HepG2 (cell line): Measurements from ENCODE around the gene LRRC43. TPM values are rescaled to one million over a fixed set of nuclear protein-coding genes. Genes with fewer than 3 reads are reported as not detected.

Experiments used
- ATAC-seq: fragments of 200-7000 bp; cut with Tn5 transposase; 3 replicates; pipeline ENCODE4 v1.9.1; 2020; ENCODE audit warnings: mild to moderate bottlenecking, moderate library complexity
- BruUV-seq: library from RNA; stranded (reverse); fragments of 400-500 nt; replicated peaks from 2 replicates; lab custom pipeline; 2021; lab: Mats Ljungman, UMichigan
- CTCF ChIA-PET: fragments of 300-600 bp; formaldehyde crosslinking; extraction: SDS; loops from one replicate; lab custom pipeline; 2021; ENCODE audit warnings: low total read pairs, inconsistent platforms, low intra/inter-chr PET ratio; lab: Yijun Ruan, JAX
- POLR2A ChIA-PET: fragments of 350-600 bp; sonication (Branson Sonifier 250); formaldehyde crosslinking; loops from one replicate; lab custom pipeline; 2020; ENCODE audit warnings: antibody characterized with exemption, inconsistent platforms; lab: Yijun Ruan, JAX
- DNase-seq: peaks from one replicate; pipeline ENCODE4 v3.0.0-alpha.2; 2015; ENCODE audit warnings: low spot score
- FAIRE-seq: peaks from 3 replicates; lab custom pipeline; 2011; peaks lifted over from hg19 to GRCh38; lab: Jason Lieb, UNC
- H2AFZ ChIP-seq: one replicate; pipeline ENCODE4 v1.6.1; 2011; ENCODE audit warnings: low read length, inconsistent platforms
- H3K27ac ChIP-seq: fragments of 300-600 bp; 3 replicates; pipeline ENCODE4 v1.8.0; 2011; ENCODE audit warnings: mixed run types, mild to moderate bottlenecking, mixed read lengths, low read length, inconsistent platforms; ENCODE audit not compliant: insufficient read depth; ENCODE audit errors: extremely low read length
- H3K27me3 ChIP-seq, 2 experiments: fragments of 200-600 bp in 1 of 2; 2 replicates in 1 of 2; 3 replicates in 1 of 2; pipeline versions ENCODE4 v1.6.0 to v1.8.0; 2011; ENCODE audit warnings: low read length in 2 of 2, mild to moderate bottlenecking in 2 of 2, moderate library complexity in 2 of 2, inconsistent platforms in 1 of 2; ENCODE audit not compliant: insufficient read depth in 2 of 2, control insufficient read depth in 1 of 2
- H3K36me3 ChIP-seq, 2 experiments: fragments of 200-600 bp in 1 of 2; replicated peaks in 1 of 2; 2 replicates in 1 of 2; 3 replicates in 1 of 2; pipeline versions ENCODE4 v1.5.1 to v1.8.0; 2011; ENCODE audit warnings: low read length in 2 of 2, inconsistent platforms in 1 of 2; ENCODE audit not compliant: insufficient read depth in 2 of 2, control insufficient read depth in 1 of 2
- H3K4me1 ChIP-seq: 2 replicates; pipeline ENCODE4 v1.5.1; 2012; ENCODE audit warnings: low read length, inconsistent platforms; ENCODE audit not compliant: insufficient read depth
- H3K4me2 ChIP-seq: 2 replicates; pipeline ENCODE4 v1.6.0; 2011; ENCODE audit warnings: low read depth, low read length, inconsistent platforms
- H3K4me3 ChIP-seq, 3 experiments: fragments of 200-600 bp in 1 of 3; sonication (generic), shearing (Covaris generic) in 1 of 3; replicated peaks in 1 of 3; 2 replicates each; pipeline ENCODE4 v1.5.1; 2011 to 2016; ENCODE audit warnings: low read length in 3 of 3, inconsistent platforms in 2 of 3, low read depth in 2 of 3, mild to moderate bottlenecking in 2 of 3, control low read depth in 1 of 3, mixed read lengths in 1 of 3; ENCODE audit not compliant: insufficient read depth in 1 of 3
- H3K79me2 ChIP-seq: one replicate; pipeline ENCODE4 v1.6.1; 2011; ENCODE audit warnings: low read length, inconsistent platforms; ENCODE audit not compliant: insufficient read depth
- H3K9ac ChIP-seq: 2 replicates; pipeline ENCODE4 v1.6.0; 2011; ENCODE audit warnings: mild to moderate bottlenecking, low read depth, low read length, inconsistent platforms; ENCODE audit not compliant: insufficient read depth
- H3K9me3 ChIP-seq: 2 replicates; pipeline ENCODE4 v1.5.1; 2012; ENCODE audit warnings: mild to moderate bottlenecking, low read length
- H4K20me1 ChIP-seq: 2 replicates; pipeline ENCODE4 v1.6.0; 2011; ENCODE audit warnings: inconsistent platforms, mild to moderate bottlenecking, low read length, moderate library complexity; ENCODE audit not compliant: insufficient read depth
- CENPX ChIP-seq: sonication (generic); formaldehyde crosslinking; IDR thresholded peaks from 2 replicates; pipeline ENCODE4 v1.9.0; 2021; ENCODE audit warnings: mild to moderate bottlenecking, missing genetic modification reagents, moderate library complexity
- MNT ChIP-seq: fragments of 450-650 bp; IDR thresholded peaks from 2 replicates; pipeline ENCODE4 v1.6.1; 2016
- MTERF4 ChIP-seq: sonication (generic); formaldehyde crosslinking; IDR thresholded peaks from 2 replicates; pipeline ENCODE4 v1.8.0; 2023; ENCODE audit warnings: mild to moderate bottlenecking, missing genetic modification reagents
- ZBED4 ChIP-seq: sonication (generic); formaldehyde crosslinking; IDR thresholded peaks from 2 replicates; pipeline ENCODE4 v1.4.0; 2020; ENCODE audit warnings: missing genetic modification reagents, borderline replicate concordance
- ZBTB7A ChIP-seq: sonication (generic); formaldehyde crosslinking; IDR thresholded peaks from 2 replicates; pipeline ENCODE4 v1.8.0; 2022; ENCODE audit warnings: mild to moderate bottlenecking, missing genetic modification reagents
- WGBS: methylation state at CpG from one replicate; pipeline ENCODE4 v1.1.6; 2017; ENCODE audit warnings: low lambda C conversion rate; 5-methylcytosine and 5-hydroxymethylcytosine counted together
- in situ Hi-C: cut with HindIII; loops from 2 replicates; pipeline ENCODE4 v1.10.0; 2017; ENCODE audit warnings: low pct_unique_long_range_greater_than_20kb; ENCODE audit not compliant: extremely low pct_ligation_motif_present
- intact Hi-C: fragments of 100-400 bp; cut with micrococcal nuclease; formaldehyde crosslinking; loops from one replicate; pipeline ENCODE4 v1.10.0; 2022; ENCODE audit not compliant: unreplicated experiment
- polyA plus RNA-seq, 8 experiments: library from polyadenylated mRNA; depleted of rRNA in 3 of 8; stranded (reverse) in 7 of 8; unstranded in 1 of 8; fragments of >200 nt; fragmentation: Illumina TruSeq in 4 of 8; extraction: Trizol in 4 of 8; gene quantifications; 2 replicates each; pipeline versions ENCODE4 v1.2.1 to v1.2.3, GENCODE V29; 2011 to 2016; ENCODE audit warnings: low read depth in 4 of 8, missing spikeins in 1 of 8, mixed read lengths in 1 of 8; ENCODE audit not compliant: insufficient read depth in 1 of 8
- total RNA-seq, 5 experiments: library from RNA; depleted of rRNA; stranded (reverse); fragments of >200 nt; fragmentation: Illumina TruSeq; extraction: Trizol; gene quantifications; 2 replicates each; pipeline ENCODE4 v1.2.3, GENCODE V29; 2016; ENCODE audit warnings: low read depth in 1 of 5

LRRC43 gene
- total and polyA plus RNA-seq, 2 of the 13 experiments (the other 11 are each of a cell fraction or from before 2014, with no cell fraction given): not detected

GRCh38 chr12:122197612-122197966, 14.7 kb downstream of the LRRC43 start (continued):
- TF ChIP-seq ZBED4: no peak
- TF ChIP-seq CENPX (CRISPR knock-in tag): no peak
- TF ChIP-seq, all 625 proteins: peak for 0

GRCh38 chr12:122199484-122200355, 16.8 kb downstream of the LRRC43 start:
- no peak overlapping the region for H2AFZ ChIP-seq
- H3K27ac ChIP-seq: no peak overlapping the region
- in situ Hi-C loops (loop anchor here (5.0 kb wide), 1 partner anchor 57 kb away; no protein-coding TSS in a partner anchor), intact Hi-C loops (no loop called here)
- H3K4me2 ChIP-seq: peak overlapping the region; percentile 76
- no peak for DNase-seq
- POLR2A ChIA-PET: no interaction called here
- CTCF ChIA-PET: no interaction called here
- peaks cover 6 to 79% of the 10 kb centered on the region in 2 experiments for H3K27me3 ChIP-seq
- peaks cover 59% of the 10 kb centered on the region for H3K4me1 ChIP-seq
- TF ChIP-seq MNT: 0 out of 2 replicates have a peak, but pooled peaks have one; percentile 25
- TF ChIP-seq ZBTB7A (CRISPR knock-in tag): no peak
- TF ChIP-seq MTERF4: no peak
- no peaks in the 10 kb centered on the region for H3K79me2 ChIP-seq
- ATAC-seq: peak; percentile 10
- no peak for FAIRE-seq
- no peak overlapping the region for H3K9ac ChIP-seq
- BruUV-seq: no TSS peak
- H3K9me3 ChIP-seq: no peaks in the 10 kb centered on the region
- WGBS: 38% methylated on average over 23 of the region's 29 CpGs
- no peaks in the 10 kb centered on the region for H3K36me3 ChIP-seq
- no peaks in the 10 kb centered on the region for H4K20me1 ChIP-seq
- peak overlapping the region in 1 of 3 experiments; percentile 63; a peak in 1 of 6 replicates for H3K4me3 ChIP-seq
